OCI-LY1 (cell line): Measurements from ENCODE around the gene QRFP.

Source experiments
- H2AFZ ChIP-seq: fragments of 200-600 bp; sonication (generic), shearing (Covaris generic); 2 replicates; pipeline ENCODE4 v1.6.0; 2014; ENCODE audit warnings: antibody characterized with exemption, mild to moderate bottlenecking, low read length
- H3F3A ChIP-seq: fragments of 200-600 bp; sonication (generic), shearing (Covaris generic); 2 replicates; pipeline ENCODE4 v1.6.0; 2014; ENCODE audit warnings: mild to moderate bottlenecking, antibody characterized with exemption, low read length, moderate library complexity; ENCODE audit not compliant: insufficient read depth
- H3K27ac ChIP-seq: fragments of 200-600 bp; sonication (generic); 2 replicates; pipeline ENCODE4 v1.5.1; 2014; ENCODE audit warnings: low read length, mixed run types, mild to moderate bottlenecking, low read depth; ENCODE audit not compliant: poor library complexity, severe bottlenecking
- H3K27me3 ChIP-seq: fragments of 200-600 bp; sonication (generic); 2 replicates; pipeline ENCODE4 v1.6.0; 2014; ENCODE audit warnings: antibody characterized with exemption, mild to moderate bottlenecking, low read length, moderate library complexity; ENCODE audit not compliant: insufficient read depth
- H3K36me3 ChIP-seq: fragments of 200-600 bp; sonication (generic); 2 replicates; pipeline ENCODE4 v1.6.1; 2014; ENCODE audit warnings: mild to moderate bottlenecking, antibody characterized with exemption, low read length, moderate library complexity, mixed read lengths; ENCODE audit not compliant: insufficient read depth
- H3K4me1 ChIP-seq: fragments of 200-600 bp; sonication (generic); 2 replicates; pipeline ENCODE4 v1.5.1; 2014; ENCODE audit warnings: mild to moderate bottlenecking, low read length, moderate library complexity; ENCODE audit not compliant: insufficient read depth, severe bottlenecking
- H3K4me2 ChIP-seq: fragments of 200-600 bp; sonication (generic), shearing (Covaris generic); 2 replicates; pipeline ENCODE4 v1.6.1; 2014; ENCODE audit warnings: low read length
- H3K4me3 ChIP-seq: fragments of 200-600 bp; sonication (generic); 2 replicates; pipeline ENCODE4 v1.5.1; 2014; ENCODE audit warnings: low read length, low read depth, mild to moderate bottlenecking, mixed read lengths; ENCODE audit not compliant: poor library complexity, severe bottlenecking
- H3K79me2 ChIP-seq: fragments of 200-600 bp; shearing (Covaris generic); 2 replicates; pipeline ENCODE4 v1.6.1; 2016; ENCODE audit warnings: mixed run types, low read length, mixed read lengths; ENCODE audit not compliant: insufficient read depth
- H3K9ac ChIP-seq: fragments of 200-600 bp; sonication (generic), shearing (Covaris generic); 2 replicates; pipeline ENCODE4 v1.6.1; 2014; ENCODE audit warnings: mild to moderate bottlenecking, low read length, mixed read lengths
- H3K9me2 ChIP-seq: fragments of 200-600 bp; sonication (generic), shearing (Covaris generic); 2 replicates; pipeline ENCODE4 v1.6.1; 2014; ENCODE audit warnings: low read depth, mild to moderate bottlenecking, low read length, mixed read lengths
- H3K9me3 ChIP-seq: fragments of 200-600 bp; shearing (Covaris generic); 2 replicates; pipeline ENCODE4 v1.6.1; 2014; ENCODE audit warnings: low read length, mixed read lengths
- H4K20me1 ChIP-seq: fragments of 200-600 bp; sonication (generic), shearing (Covaris generic); 2 replicates; pipeline ENCODE4 v1.6.0; 2016; ENCODE audit warnings: mild to moderate bottlenecking, low read length; ENCODE audit not compliant: insufficient read depth
- CTCF ChIP-seq: fragments of 200-600 bp; sonication (generic), shearing (Covaris generic); IDR thresholded peaks from 2 replicates; pipeline ENCODE4 v1.5.1; 2017; ENCODE audit warnings: mild to moderate bottlenecking, antibody characterized with exemption, low read length, moderate library complexity, mixed read lengths
- EZH2 ChIP-seq: fragments of 200-600 bp; sonication (generic), shearing (Covaris generic); IDR thresholded peaks from 2 replicates; pipeline ENCODE4 v1.8.0; 2017; ENCODE audit warnings: borderline replicate concordance, mixed run types, mild to moderate bottlenecking, antibody characterized with exemption, low read length, moderate library complexity, mixed read lengths

Gene QRFP

GRCh38 chr9:130943777-130944176 is 47.2 kb upstream of the QRFP start:
- no peaks in the 10 kb centered on the region for H3K9me2 ChIP-seq
- no peak overlapping the region for H3K4me3 ChIP-seq
- no peaks in the 10 kb centered on the region for H3K79me2 ChIP-seq
- H2AFZ ChIP-seq, result no peak overlapping the region
- H3K9ac ChIP-seq, result no peak overlapping the region
- no peak overlapping the region for H3K4me2 ChIP-seq
- H4K20me1 ChIP-seq, result no peaks in the 10 kb centered on the region
- H3K27me3 ChIP-seq, result no peaks in the 10 kb centered on the region; the same call in 1 of the 2 replicates
- no peak overlapping the region for H3K27ac ChIP-seq
- TF ChIP-seq EZH2 (no peak), CTCF (no peak)
- no peaks in the 10 kb centered on the region for H3K4me1 ChIP-seq
- no peaks in the 10 kb centered on the region for H3F3A ChIP-seq
- H3K9me3 ChIP-seq, result no peaks in the 10 kb centered on the region
- H3K36me3 ChIP-seq, result no peaks in the 10 kb centered on the region

- Histone ChIP-seq H3K79me2 (no peaks in the 10 kb centered on the region), H3K4me3 (no peak overlapping the region), H3K27me3 (no peaks in the 10 kb centered on the region; the same call in 1 of the 2 replicates), H3K9me2 (no peaks in the 10 kb centered on the region), H3K4me2 (no peak overlapping the region), H3K36me3 (no peaks in the 10 kb centered on the region), H3K9ac (no peak overlapping the region), H4K20me1 (no peaks in the 10 kb centered on the region), H3K4me1 (no peaks in the 10 kb centered on the region), H3K9me3 (no peaks in the 10 kb centered on the region), H2AFZ (no peak overlapping the region), H3K27ac (no peak overlapping the region), H3F3A (no peaks in the 10 kb centered on the region)
- no peak for TF ChIP-seq CTCF
- TF ChIP-seq EZH2, result no peak
Observed at GRCh38 chr9:130943221-130943620, 46.6 kb upstream of the QRFP start.

GRCh38 chr9:130942679-130943078 is 46.1 kb upstream of the QRFP start:
- TF ChIP-seq EZH2 (no peak), CTCF (no peak)
- no peaks in the 10 kb centered on the region for H3K9me3 ChIP-seq
- no peak overlapping the region for H3K4me2 ChIP-seq
- no peaks in the 10 kb centered on the region for H3K9me2 ChIP-seq
- H3K27me3 ChIP-seq, result no peaks in the 10 kb centered on the region; the same call in 1 of the 2 replicates
- no peaks in the 10 kb centered on the region for H3K4me1 ChIP-seq
- no peak overlapping the region for H3K9ac ChIP-seq
- H3K4me3 ChIP-seq, result no peak overlapping the region
- no peak overlapping the region for H2AFZ ChIP-seq
- H3F3A ChIP-seq, result no peaks in the 10 kb centered on the region
- no peak overlapping the region for H3K27ac ChIP-seq
- no peaks in the 10 kb centered on the region for H3K36me3 ChIP-seq
- H4K20me1 ChIP-seq, result no peaks in the 10 kb centered on the region
- no peaks in the 10 kb centered on the region for H3K79me2 ChIP-seq
